Measurements from ENCODE around the gene RPS6KC1. TPM values are rescaled to one million over a fixed set of nuclear protein-coding genes. Genes with fewer than 3 reads are reported as not detected.

The RPS6KC1 gene
- total and polyA plus RNA-seq, 4 donors = 26.2 to 66.9 (median 33.8) TPM

DNA sequence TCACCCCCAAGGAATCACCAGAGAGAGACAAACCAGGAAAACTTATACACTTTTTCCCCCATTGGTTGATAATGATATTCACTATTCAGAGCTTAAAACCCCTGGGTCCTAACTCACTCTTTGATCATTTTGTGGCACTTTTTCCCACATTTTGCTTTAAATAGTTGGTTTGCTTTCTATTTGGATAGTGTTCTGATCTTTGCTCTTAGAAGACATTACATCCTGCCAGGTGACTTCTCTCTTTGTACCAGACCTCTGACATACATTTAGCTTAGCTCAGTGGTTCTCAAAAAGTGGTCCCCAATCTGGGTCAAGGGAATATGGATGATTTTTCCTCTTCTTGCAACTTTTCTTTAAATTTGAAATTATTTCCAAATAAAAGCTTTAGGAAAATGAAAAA is 228.4 kb downstream of the RPS6KC1 start:
- Histone ChIP-seq H3K4me1 (ENCODE audit: control insufficient read depth, insufficient read depth, low read length) (peaks cover 9% of the 10 kb centered on the region), H3K36me3 (ENCODE audit: control insufficient read depth, insufficient read depth, low read length) (no peaks in the 10 kb centered on the region), H3K27me3 (ENCODE audit: control insufficient read depth, insufficient read depth, low read length) (no peaks in the 10 kb centered on the region), H3K4me3 (ENCODE audit: low read depth, low read length) (no peak overlapping the region), H3K27ac (ENCODE audit: low read depth, low read length) (no peak overlapping the region), H3K9me3 (ENCODE audit: control insufficient read depth, insufficient read depth, low read length) (no peaks in the 10 kb centered on the region)
- no peak for DNase-seq (ENCODE audit: low read depth in 4 of 6, low spot score in 6 of 6)

DNA sequence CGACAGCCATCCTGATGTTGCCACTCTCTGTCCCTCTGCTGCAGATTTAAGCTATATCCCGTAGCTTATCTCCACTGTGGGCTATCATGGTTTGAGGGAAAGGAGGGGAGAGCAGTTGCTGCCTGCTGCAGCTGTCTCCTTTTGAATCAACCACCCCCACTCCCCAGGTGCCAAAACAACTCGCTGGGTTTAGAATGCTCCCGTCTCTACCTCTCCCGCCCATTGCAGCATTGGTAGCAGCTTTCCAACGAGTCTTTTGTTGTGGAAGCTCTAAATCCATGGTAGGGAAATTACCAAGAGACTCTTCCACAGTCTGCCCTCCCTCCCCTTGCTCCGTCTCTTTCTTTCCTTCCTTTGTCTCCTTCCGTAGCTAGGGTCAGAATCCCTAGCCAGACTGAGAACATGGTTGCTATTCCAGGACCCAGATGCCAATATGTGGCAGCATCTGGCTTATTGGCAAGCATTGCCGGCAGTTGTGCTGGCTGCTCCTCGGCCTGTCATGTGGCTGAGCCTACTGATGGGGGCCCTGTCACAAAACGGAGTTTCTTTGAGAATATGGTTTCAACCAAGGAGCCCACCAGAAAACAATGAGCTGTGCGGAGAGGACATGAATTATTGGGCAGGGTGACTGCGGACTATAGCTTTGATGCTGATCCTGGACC is 230.7 kb downstream of the RPS6KC1 start:
- peaks cover 9% of the 10 kb centered on the region for H3K4me1 ChIP-seq (ENCODE audit: control insufficient read depth, insufficient read depth, low read length)
- H3K27ac ChIP-seq (ENCODE audit: low read depth, low read length) = no peak overlapping the region
- DNase-seq (ENCODE audit: low read depth in 4 of 6, low spot score in 6 of 6) = peak in 3 of 6 donors; percentile 6 to 80 (median 49)

GRCh38 chr1:213284626-213285025 is 233.6 kb downstream of the RPS6KC1 start:
- Histone ChIP-seq H3K4me1 (ENCODE audit: control insufficient read depth, insufficient read depth, low read length) (peaks cover 9% of the 10 kb centered on the region), H3K27me3 (ENCODE audit: control insufficient read depth, insufficient read depth, low read length) (no peaks in the 10 kb centered on the region), H3K36me3 (ENCODE audit: control insufficient read depth, insufficient read depth, low read length) (no peaks in the 10 kb centered on the region), H3K27ac (ENCODE audit: low read depth, low read length) (no peak overlapping the region), H3K9me3 (ENCODE audit: control insufficient read depth, insufficient read depth, low read length) (no peaks in the 10 kb centered on the region), H3K4me3 (ENCODE audit: low read depth, low read length) (no peak overlapping the region)
- DNase-seq (ENCODE audit: low read depth in 4 of 6, low spot score in 6 of 6) = no peak

More for the DNA sequence above, 230.7 kb downstream of the RPS6KC1 start:
- WGBS (ENCODE audit: insufficient coverage) = 41% methylated on average over 10 of the region's 13 CpGs
- Histone ChIP-seq H3K9me3 (ENCODE audit: control insufficient read depth, insufficient read depth, low read length) (no peaks in the 10 kb centered on the region), H3K36me3 (ENCODE audit: control insufficient read depth, insufficient read depth, low read length) (no peaks in the 10 kb centered on the region), H3K4me3 (ENCODE audit: low read depth, low read length) (no peak overlapping the region), H3K27me3 (ENCODE audit: control insufficient read depth, insufficient read depth, low read length) (no peaks in the 10 kb centered on the region)

DNA sequence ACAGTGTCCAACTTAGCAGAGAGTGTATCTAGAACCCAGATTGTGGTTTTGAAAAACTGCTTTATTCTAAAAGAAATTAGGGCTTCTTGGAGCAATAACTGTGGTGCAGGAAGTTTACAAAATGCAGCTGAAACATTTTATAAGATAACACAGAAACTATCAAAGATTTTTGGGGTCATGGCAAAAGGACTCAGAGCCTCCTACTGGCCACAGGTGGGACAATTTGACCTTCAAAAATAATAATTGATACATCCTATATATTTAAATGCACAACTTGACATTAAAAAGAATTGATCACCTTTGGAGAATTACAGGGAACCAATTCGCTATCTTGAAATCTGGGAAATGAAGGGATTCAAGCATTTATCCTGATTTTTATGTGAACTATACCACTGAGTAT is 235.2 kb downstream of the RPS6KC1 start:
- WGBS (ENCODE audit: insufficient coverage) = no CpG with 5 or more reads among the region's 1 CpG
- Histone ChIP-seq H3K27me3 (ENCODE audit: control insufficient read depth, insufficient read depth, low read length) (no peaks in the 10 kb centered on the region), H3K9me3 (ENCODE audit: control insufficient read depth, insufficient read depth, low read length) (no peaks in the 10 kb centered on the region)

DNA sequence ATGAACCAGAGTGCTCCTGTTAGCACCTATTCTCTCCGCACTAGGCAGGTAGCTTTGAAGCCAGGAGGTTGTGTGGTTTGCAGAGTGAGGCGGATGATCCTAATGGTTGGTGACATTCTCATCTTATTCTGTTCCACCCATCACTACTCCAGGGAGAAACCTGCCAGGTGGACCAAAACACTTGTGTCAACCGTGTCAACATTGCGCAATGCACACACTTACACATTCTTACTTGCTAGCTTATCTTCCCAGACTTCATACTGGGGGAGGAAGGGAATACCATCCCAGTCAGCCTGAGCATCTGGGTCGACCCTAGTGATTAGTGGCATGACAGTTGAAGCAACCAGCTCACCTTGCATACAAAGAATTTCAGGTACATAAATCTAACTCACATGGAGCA is 236.9 kb downstream of the RPS6KC1 start:
- Histone ChIP-seq H3K4me3 (ENCODE audit: low read depth, low read length) (no peak overlapping the region), H3K27ac (ENCODE audit: low read depth, low read length) (no peak overlapping the region), H3K4me1 (ENCODE audit: control insufficient read depth, insufficient read depth, low read length) (no peaks in the 10 kb centered on the region), H3K27me3 (ENCODE audit: control insufficient read depth, insufficient read depth, low read length) (no peaks in the 10 kb centered on the region), H3K36me3 (ENCODE audit: control insufficient read depth, insufficient read depth, low read length) (no peaks in the 10 kb centered on the region), H3K9me3 (ENCODE audit: control insufficient read depth, insufficient read depth, low read length) (no peaks in the 10 kb centered on the region)
- DNase-seq (ENCODE audit: low read depth in 4 of 6, low spot score in 6 of 6) = no peak
- no CpG with 5 or more reads among the region's 5 CpGs for WGBS (ENCODE audit: insufficient coverage)

More for the DNA sequence above, 235.2 kb downstream of the RPS6KC1 start:
- H3K4me1 ChIP-seq (ENCODE audit: control insufficient read depth, insufficient read depth, low read length) = peaks cover 9% of the 10 kb centered on the region
- DNase-seq (ENCODE audit: low read depth in 4 of 6, low spot score in 6 of 6) = no peak
- H3K4me3 ChIP-seq (ENCODE audit: low read depth, low read length) = no peak overlapping the region
- no peak overlapping the region for H3K27ac ChIP-seq (ENCODE audit: low read depth, low read length)
- H3K36me3 ChIP-seq (ENCODE audit: control insufficient read depth, insufficient read depth, low read length) = no peaks in the 10 kb centered on the region

DNA sequence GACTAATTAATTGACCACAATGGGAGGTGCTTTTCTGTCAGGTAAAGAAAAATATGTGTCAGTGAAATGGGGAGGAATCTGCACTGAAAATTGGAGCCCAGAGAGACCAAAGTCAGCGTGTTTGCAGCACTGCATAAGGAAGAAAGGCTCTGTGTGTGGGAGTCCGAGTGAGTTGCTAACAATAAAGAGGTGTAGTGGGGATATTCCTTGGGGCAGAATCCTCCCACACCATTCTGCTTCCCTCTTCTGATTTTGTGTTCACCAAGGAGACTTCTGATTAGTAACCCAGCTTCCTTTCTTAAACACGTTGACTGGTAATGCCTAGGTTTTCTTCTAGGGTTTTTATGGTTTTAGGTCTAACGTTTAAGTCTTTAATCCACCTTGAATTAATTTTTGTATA is 240.5 kb downstream of the RPS6KC1 start:
- Histone ChIP-seq H3K4me3 (ENCODE audit: low read depth, low read length) (no peak overlapping the region), H3K27me3 (ENCODE audit: control insufficient read depth, insufficient read depth, low read length) (no peaks in the 10 kb centered on the region), H3K27ac (ENCODE audit: low read depth, low read length) (no peak overlapping the region), H3K36me3 (ENCODE audit: control insufficient read depth, insufficient read depth, low read length) (no peaks in the 10 kb centered on the region), H3K4me1 (ENCODE audit: control insufficient read depth, insufficient read depth, low read length) (no peaks in the 10 kb centered on the region), H3K9me3 (ENCODE audit: control insufficient read depth, insufficient read depth, low read length) (no peaks in the 10 kb centered on the region)
- WGBS (ENCODE audit: insufficient coverage) = no CpG with 5 or more reads among the region's 4 CpGs
- no peak for DNase-seq (ENCODE audit: low read depth in 4 of 6, low spot score in 6 of 6)

GRCh38 chr1:213292614-213293013 is 241.6 kb downstream of the RPS6KC1 start:
- Histone ChIP-seq H3K36me3 (ENCODE audit: control insufficient read depth, insufficient read depth, low read length) (no peaks in the 10 kb centered on the region), H3K4me1 (ENCODE audit: control insufficient read depth, insufficient read depth, low read length) (no peaks in the 10 kb centered on the region), H3K9me3 (ENCODE audit: control insufficient read depth, insufficient read depth, low read length) (no peaks in the 10 kb centered on the region), H3K4me3 (ENCODE audit: low read depth, low read length) (no peak overlapping the region), H3K27ac (ENCODE audit: low read depth, low read length) (no peak overlapping the region), H3K27me3 (ENCODE audit: control insufficient read depth, insufficient read depth, low read length) (no peaks in the 10 kb centered on the region)
- DNase-seq (ENCODE audit: low read depth in 4 of 6, low spot score in 6 of 6) = no peak
- WGBS (ENCODE audit: insufficient coverage) = no CpG with 5 or more reads among the region's 2 CpGs

DNA sequence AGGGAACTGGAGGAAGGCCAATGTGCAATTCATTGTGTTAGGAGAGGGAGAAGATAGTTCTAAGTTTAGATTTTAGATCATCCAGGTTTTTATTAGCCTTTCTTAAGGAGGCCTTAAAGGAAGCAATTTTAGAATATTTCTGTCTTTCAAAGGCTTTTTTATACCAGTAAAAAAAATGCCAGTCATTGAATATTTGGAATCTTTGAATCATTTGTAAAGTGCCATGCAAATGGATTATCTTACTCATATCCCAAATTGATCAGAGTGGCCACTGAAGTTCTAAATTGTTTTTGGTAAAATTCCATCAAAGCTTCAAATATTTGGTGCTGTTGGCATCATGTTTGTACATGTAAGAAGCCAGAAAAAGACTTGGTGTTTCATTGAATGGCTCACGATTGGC is 244.8 kb downstream of the RPS6KC1 start:
- WGBS (ENCODE audit: insufficient coverage) = no CpG with 5 or more reads among the region's 1 CpG
- Histone ChIP-seq H3K9me3 (ENCODE audit: control insufficient read depth, insufficient read depth, low read length) (no peaks in the 10 kb centered on the region), H3K27me3 (ENCODE audit: control insufficient read depth, insufficient read depth, low read length) (no peaks in the 10 kb centered on the region), H3K27ac (ENCODE audit: low read depth, low read length) (no peak overlapping the region), H3K36me3 (ENCODE audit: control insufficient read depth, insufficient read depth, low read length) (no peaks in the 10 kb centered on the region), H3K4me3 (ENCODE audit: low read depth, low read length) (no peak overlapping the region), H3K4me1 (ENCODE audit: control insufficient read depth, insufficient read depth, low read length) (no peaks in the 10 kb centered on the region)
- DNase-seq (ENCODE audit: low read depth in 4 of 6, low spot score in 6 of 6) = no peak

DNA sequence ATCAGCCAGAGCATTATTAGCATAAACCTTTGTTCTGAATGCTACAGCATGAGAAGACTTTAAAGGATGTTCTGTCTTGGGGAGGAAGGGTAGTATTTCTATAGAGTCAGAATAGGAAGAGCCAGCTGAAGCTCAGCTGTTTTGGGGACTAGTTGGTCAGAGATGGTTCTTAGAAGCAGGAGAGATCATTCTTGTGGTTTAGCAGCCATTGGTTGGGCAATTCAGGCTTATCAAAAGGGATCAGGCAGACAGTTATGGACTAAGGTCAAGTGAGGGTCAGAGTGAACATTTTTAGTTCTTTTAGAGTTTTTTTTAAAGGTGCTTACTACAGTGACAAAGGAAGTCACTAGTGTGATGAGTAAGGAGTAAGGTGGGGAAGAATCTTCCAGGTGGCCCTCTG is 245.5 kb downstream of the RPS6KC1 start:
- no peaks in the 10 kb centered on the region for H3K36me3 ChIP-seq (ENCODE audit: control insufficient read depth, insufficient read depth, low read length)
- DNase-seq (ENCODE audit: low read depth in 4 of 6, low spot score in 6 of 6) = no peak
- H3K27ac ChIP-seq (ENCODE audit: low read depth, low read length) = no peak overlapping the region
- H3K4me1 ChIP-seq (ENCODE audit: control insufficient read depth, insufficient read depth, low read length) = no peaks in the 10 kb centered on the region
- H3K27me3 ChIP-seq (ENCODE audit: control insufficient read depth, insufficient read depth, low read length) = no peaks in the 10 kb centered on the region
- no peak overlapping the region for H3K4me3 ChIP-seq (ENCODE audit: low read depth, low read length)
- H3K9me3 ChIP-seq (ENCODE audit: control insufficient read depth, insufficient read depth, low read length) = no peaks in the 10 kb centered on the region

- DNase-seq (ENCODE audit: low read depth in 4 of 6, low spot score in 6 of 6) = no peak
- H3K27me3 ChIP-seq (ENCODE audit: control insufficient read depth, insufficient read depth, low read length) = no peaks in the 10 kb centered on the region
- no peaks in the 10 kb centered on the region for H3K4me1 ChIP-seq (ENCODE audit: control insufficient read depth, insufficient read depth, low read length)
- H3K4me3 ChIP-seq (ENCODE audit: low read depth, low read length) = no peak overlapping the region
- H3K9me3 ChIP-seq (ENCODE audit: control insufficient read depth, insufficient read depth, low read length) = no peaks in the 10 kb centered on the region
- no peaks in the 10 kb centered on the region for H3K36me3 ChIP-seq (ENCODE audit: control insufficient read depth, insufficient read depth, low read length)
- H3K27ac ChIP-seq (ENCODE audit: low read depth, low read length) = no peak overlapping the region
- 96% methylated on average over 5 of the region's 5 CpGs for WGBS (ENCODE audit: insufficient coverage)
Measured at GRCh38 chr1:213297021-213297420, 246.0 kb downstream of the RPS6KC1 start.
